ENCODE results near the gene CYLD. TPM values are rescaled to one million over a fixed set of nuclear protein-coding genes. Genes with fewer than 3 reads are reported as not detected.

The CYLD gene
- total and polyA plus RNA-seq, 10 of the 15 experiments (the other 5 are each of a cell fraction or from before 2014, with no cell fraction given): 19.2 to 106 (median 46.1) TPM

GRCh38 chr16:50736448-50736847 lies 5.4 kb upstream of the CYLD start:
- TF ChIP-seq ZNF592 (IDR thresholded peaks at IDR 0.05) (no peak), RFX5 (IDR thresholded peaks at IDR 0.05; ENCODE audit: low read depth, low read length) (no peak), ZNF24 (IDR thresholded peaks at IDR 0.05) (no peak), JUND (IDR thresholded peaks at IDR 0.05; ENCODE audit: low read depth, low read length) (no peak), E2F4 (IDR thresholded peaks at IDR 0.05; ENCODE audit: low read depth, low read length) (no peak), MTA2 (IDR thresholded peaks at IDR 0.05; ENCODE audit: low read depth) (no peak), POLR2AphosphoS2 (IDR thresholded peaks at IDR 0.05; ENCODE audit: low read depth, low read length) (no peak)
- BruUV-seq (replicated peaks): no TSS peak
- no peaks in the 10 kb centered on the region for H3K9me3 ChIP-seq (replicated peaks; ENCODE audit: control insufficient read depth, insufficient read depth, low read length)
- SMC1A ChIA-PET (ENCODE audit: uncharacterized antibody, unreplicated experiment): interaction anchor here (0.7 to 5.1 kb wide), 21 partner anchors 9 to 73 kb away, joined by 3 to 54 read pairs (median 6); partner anchors contain the start of gene SNX20
- in situ Hi-C loops (cut with MboI) (no loop called here), intact Hi-C loops (cut with micrococcal nuclease; ENCODE audit: unreplicated experiment) (no loop called here)
- no peaks in the 10 kb centered on the region for H3K27me3 ChIP-seq (replicated peaks in 1 of 2; ENCODE audit: control insufficient read depth in 2 of 2, insufficient read depth in 2 of 2, low read length in 1 of 2)
- H3K9ac ChIP-seq (ENCODE audit: control insufficient read depth, insufficient read depth, low read length): no peak overlapping the region
- ATAC-seq (no peak), FAIRE-seq (no peak), DNase-seq (ENCODE audit: low read depth, low spot score) (no peak)
- WGBS (ENCODE audit: insufficient coverage, insufficient replicate concordance, low lambda C conversion rate, missing lambda C conversion rate): 82% methylated on average over 9 of the region's 9 CpGs
- no peaks in the 10 kb centered on the region for H4K20me1 ChIP-seq (ENCODE audit: control insufficient read depth, insufficient read depth)
- H3K79me2 ChIP-seq (ENCODE audit: control insufficient read depth, insufficient read depth, low read length): no peaks in the 10 kb centered on the region
- peak overlapping the region; percentile 55 for H3K27ac ChIP-seq (ENCODE audit: control insufficient read depth, insufficient read depth)
- peaks cover 30% of the 10 kb centered on the region for H3K4me1 ChIP-seq (ENCODE audit: control insufficient read depth, insufficient read depth, low read length)
- H3K36me3 ChIP-seq (ENCODE audit: control insufficient read depth in 2 of 2, insufficient read depth in 2 of 2, low read length in 1 of 2): peaks cover 2% of the 10 kb centered on the region in 2 experiments; a peak in 1 of 4 replicates
- POLR2A ChIA-PET: interaction anchor here (0.5 to 4.0 kb wide), 12 partner anchors 8 to 660 kb away, joined by 3 to 37 read pairs (median 4); partner anchors contain the start of gene SNX20
- peak overlapping the region; percentile 31; the same call in 1 of the 2 replicates for H3K4me2 ChIP-seq (ENCODE audit: control insufficient read depth, insufficient read depth)
- RAD21 ChIA-PET (ENCODE audit: unreplicated experiment): interaction anchor here (0.9 to 4.5 kb wide), 10 partner anchors 9 to 71 kb away, joined by 3 to 58 read pairs (median 6); partner anchors contain the start of gene SNX20
- H3K4me3 ChIP-seq: no peak overlapping the region
- H2AFZ ChIP-seq (ENCODE audit: control insufficient read depth, low read depth, low read length): no peak overlapping the region
- CTCF ChIA-PET: interaction anchor here (0.5 to 3.9 kb wide), 13 partner anchors 10 to 70 kb away, joined by 3 to 38 read pairs (median 5); partner anchors contain the start of gene SNX20
